Measurements from ENCODE around the gene USF2. TPM values are rescaled to one million over a fixed set of nuclear protein-coding genes. Genes with fewer than 3 reads are reported as not detected.

USF2 gene
- total and polyA plus RNA-seq, 10 of the 15 experiments (the other 5 are each of a cell fraction or from before 2014, with no cell fraction given): 0.56 to 157 (median 65.5) TPM

GRCh38 chr19:35320065-35320713, 51.4 kb downstream of the USF2 start (continued):
- TF ChIP-seq SPI1 (IDR thresholded peaks at IDR 0.05; ENCODE audit: borderline replicate concordance, insufficient read depth, low read depth, low read length): 0 out of 2 replicates have a peak, but pooled peaks have one; percentile 5
- TF ChIP-seq KDM1A (IDR thresholded peaks at IDR 0.05; ENCODE audit: borderline replicate concordance): no peak
- no peak for TF ChIP-seq SKIL (IDR thresholded peaks at IDR 0.05; ENCODE audit: low read depth, poor library complexity, severe bottlenecking)
- no peak for TF ChIP-seq CHD4 (IDR thresholded peaks at IDR 0.05)
- TF ChIP-seq TAF1 (IDR thresholded peaks at IDR 0.05; ENCODE audit: borderline replicate concordance, low read depth, low read length): no peak
- no peak for TF ChIP-seq SMAD1 (IDR thresholded peaks at IDR 0.05; ENCODE audit: low read depth, partially characterized antibody)
- no peak for TF ChIP-seq SREBF2 (IDR thresholded peaks at IDR 0.05; ENCODE audit: low read length)
- TF ChIP-seq GATAD2B (conservative IDR thresholded peaks at IDR 0.05; ENCODE audit: low read depth): 0 out of 2 replicates have a peak, but pooled peaks have one; percentile 38
- TF ChIP-seq NFIC (IDR thresholded peaks at IDR 0.05; ENCODE audit: low read depth, low read length): 0 out of 2 replicates have a peak, but pooled peaks have one; percentile 19
- no peak for TF ChIP-seq SMC3 (IDR thresholded peaks at IDR 0.05; ENCODE audit: borderline replicate concordance, low read length)
- peak; percentile 62 for TF ChIP-seq IKZF1 (conservative IDR thresholded peaks at IDR 0.05)
- 0 out of 2 replicates have a peak, but pooled peaks have one; percentile 31 for TF ChIP-seq CREM (IDR thresholded peaks at IDR 0.05; ENCODE audit: low read depth)
- TF ChIP-seq ZNF687 (IDR thresholded peaks at IDR 0.05): peak; percentile 47; the same call in 1 of the 2 replicates
